GM19452 (cell line): ENCODE data around the gene PGM5.

Experiments used
- ATAC-seq: cut with Tn5 transposase; IDR thresholded peaks from one replicate; pipeline ENCODE4 v1.9.1; 2021; ENCODE audit not compliant: unreplicated experiment

Gene PGM5

GRCh38 chr9:68575817-68576216, 219.4 kb downstream of the PGM5 start:
- ATAC-seq: no peak

- ATAC-seq: peak; percentile 90
Measured at GRCh38 chr9:68577774-68578591, 221.6 kb downstream of the PGM5 start.
